GM12878 (cell line): ENCODE results near the gene EVI5L. TPM values are rescaled to one million over a fixed set of nuclear protein-coding genes. Genes with fewer than 3 reads are reported as not detected.

Experiments used
- CREM ChIP-seq: IDR thresholded peaks from 2 replicates; pipeline ENCODE4 v1.6.1; 2014; ENCODE audit warnings: antibody characterized with exemption, low read depth
- MTA3 ChIP-seq: IDR thresholded peaks from 2 replicates; pipeline ENCODE4 v1.6.1; 2012; ENCODE audit warnings: low read length, inconsistent platforms, borderline replicate concordance
- PAX5 ChIP-seq: IDR thresholded peaks from 2 replicates; pipeline ENCODE4 v1.6.1; 2011; ENCODE audit warnings: low read depth, low read length, borderline replicate concordance
- POLR2AphosphoS5 ChIP-seq: IDR thresholded peaks from 2 replicates; pipeline ENCODE4 v1.6.1; 2011; ENCODE audit warnings: mild to moderate bottlenecking, low read length, inconsistent platforms
- STAT3 ChIP-seq: IDR thresholded peaks from 2 replicates; pipeline ENCODE4 v1.6.1; 2011; ENCODE audit warnings: low read depth, low read length, improper control_type of control experiment
- polyA plus RNA-seq, 11 experiments: library from polyadenylated mRNA; depleted of rRNA in 4 of 11; unstranded in 6 of 11; stranded (reverse) in 5 of 11; fragments of >200 nt; fragmentation: Nextera tagmentation in 4 of 11; fragmentation: Illumina TruSeq in 1 of 11; extraction: Ambion mirVana in 4 of 11; extraction: Trizol in 1 of 11; gene quantifications; 1 replicate in 1 of 11; 2 replicates in 10 of 11; pipeline versions ENCODE4 v1.2.1 to v1.2.3, GENCODE V29; 2011 to 2016; ENCODE audit warnings: inconsistent platforms in 2 of 11, missing spikeins in 2 of 11, low read depth in 1 of 11
- total RNA-seq, 4 experiments: library from RNA; depleted of rRNA in 3 of 4; stranded (reverse); fragments of >200 nt in 3 of 4; fragmentation: Illumina TruSeq in 1 of 4; extraction: Trizol in 1 of 4; gene quantifications; 2 replicates each; pipeline versions ENCODE4 v1.2.1 to v1.2.3, GENCODE V29; 2013 to 2021
- TF ChIP-seq, protein P1 (sequence below): IDR thresholded peaks from 2 replicates; pipeline ENCODE4 v1.6.1; 2011; ENCODE audit warnings: borderline replicate concordance, low read depth, mild to moderate bottlenecking, moderate library complexity, mixed read lengths, low read length; ENCODE audit not compliant: insufficient read depth; ENCODE audit errors: extremely low read length
- TF ChIP-seq, protein P2 (sequence below): fragments of 450-650 bp; IDR thresholded peaks from 2 replicates; pipeline ENCODE4 v1.6.1; 2017; ENCODE audit warnings: antibody characterized with exemption, mild to moderate bottlenecking, moderate library complexity
- TF ChIP-seq, protein P3 (sequence below): fragments of 450-650 bp; formaldehyde crosslinking; IDR thresholded peaks from 2 replicates; pipeline ENCODE4 v1.5.0; 2022; ENCODE audit warnings: mild to moderate bottlenecking, missing genetic modification characterization

EVI5L gene
- total and polyA plus RNA-seq, 10 of the 15 experiments (the other 5 are each of a cell fraction or from before 2014, with no cell fraction given): 0.23 to 13.8 (median 5.0) TPM

DNA sequence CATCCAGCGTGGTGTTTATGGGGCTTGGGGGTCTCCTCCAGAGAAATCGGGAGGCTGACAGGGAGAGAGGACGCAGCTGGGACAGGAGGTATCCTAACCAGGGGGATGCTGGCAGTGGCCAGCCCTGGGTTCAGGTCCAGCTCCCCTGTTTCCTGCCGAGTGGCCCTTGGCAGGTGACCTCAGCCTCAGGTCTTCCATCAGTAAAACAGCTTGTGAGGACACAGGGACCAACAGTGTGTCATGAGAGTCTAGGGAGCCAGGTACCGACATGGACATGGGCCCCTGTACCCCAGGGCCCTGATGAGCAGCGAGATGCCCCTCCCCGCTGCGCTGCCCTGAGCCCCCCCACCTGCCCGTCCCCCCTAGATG is 19.6 kb downstream of the EVI5L start (continued):
- TF ChIP-seq, protein P1, sequence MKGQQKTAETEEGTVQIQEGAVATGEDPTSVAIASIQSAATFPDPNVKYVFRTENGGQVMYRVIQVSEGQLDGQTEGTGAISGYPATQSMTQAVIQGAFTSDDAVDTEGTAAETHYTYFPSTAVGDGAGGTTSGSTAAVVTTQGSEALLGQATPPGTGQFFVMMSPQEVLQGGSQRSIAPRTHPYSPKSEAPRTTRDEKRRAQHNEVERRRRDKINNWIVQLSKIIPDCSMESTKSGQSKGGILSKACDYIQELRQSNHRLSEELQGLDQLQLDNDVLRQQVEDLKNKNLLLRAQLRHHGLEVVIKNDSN: no peak
- TF ChIP-seq, protein P2, sequence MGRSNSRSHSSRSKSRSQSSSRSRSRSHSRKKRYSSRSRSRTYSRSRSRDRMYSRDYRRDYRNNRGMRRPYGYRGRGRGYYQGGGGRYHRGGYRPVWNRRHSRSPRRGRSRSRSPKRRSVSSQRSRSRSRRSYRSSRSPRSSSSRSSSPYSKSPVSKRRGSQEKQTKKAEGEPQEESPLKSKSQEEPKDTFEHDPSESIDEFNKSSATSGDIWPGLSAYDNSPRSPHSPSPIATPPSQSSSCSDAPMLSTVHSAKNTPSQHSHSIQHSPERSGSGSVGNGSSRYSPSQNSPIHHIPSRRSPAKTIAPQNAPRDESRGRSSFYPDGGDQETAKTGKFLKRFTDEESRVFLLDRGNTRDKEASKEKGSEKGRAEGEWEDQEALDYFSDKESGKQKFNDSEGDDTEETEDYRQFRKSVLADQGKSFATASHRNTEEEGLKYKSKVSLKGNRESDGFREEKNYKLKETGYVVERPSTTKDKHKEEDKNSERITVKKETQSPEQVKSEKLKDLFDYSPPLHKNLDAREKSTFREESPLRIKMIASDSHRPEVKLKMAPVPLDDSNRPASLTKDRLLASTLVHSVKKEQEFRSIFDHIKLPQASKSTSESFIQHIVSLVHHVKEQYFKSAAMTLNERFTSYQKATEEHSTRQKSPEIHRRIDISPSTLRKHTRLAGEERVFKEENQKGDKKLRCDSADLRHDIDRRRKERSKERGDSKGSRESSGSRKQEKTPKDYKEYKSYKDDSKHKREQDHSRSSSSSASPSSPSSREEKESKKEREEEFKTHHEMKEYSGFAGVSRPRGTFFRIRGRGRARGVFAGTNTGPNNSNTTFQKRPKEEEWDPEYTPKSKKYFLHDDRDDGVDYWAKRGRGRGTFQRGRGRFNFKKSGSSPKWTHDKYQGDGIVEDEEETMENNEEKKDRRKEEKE: no peak
- TF ChIP-seq PAX5 (no peak), MTA3 (no peak), STAT3 (no peak), CREM (no peak), POLR2AphosphoS5 (no peak)
- TF ChIP-seq, protein P3, sequence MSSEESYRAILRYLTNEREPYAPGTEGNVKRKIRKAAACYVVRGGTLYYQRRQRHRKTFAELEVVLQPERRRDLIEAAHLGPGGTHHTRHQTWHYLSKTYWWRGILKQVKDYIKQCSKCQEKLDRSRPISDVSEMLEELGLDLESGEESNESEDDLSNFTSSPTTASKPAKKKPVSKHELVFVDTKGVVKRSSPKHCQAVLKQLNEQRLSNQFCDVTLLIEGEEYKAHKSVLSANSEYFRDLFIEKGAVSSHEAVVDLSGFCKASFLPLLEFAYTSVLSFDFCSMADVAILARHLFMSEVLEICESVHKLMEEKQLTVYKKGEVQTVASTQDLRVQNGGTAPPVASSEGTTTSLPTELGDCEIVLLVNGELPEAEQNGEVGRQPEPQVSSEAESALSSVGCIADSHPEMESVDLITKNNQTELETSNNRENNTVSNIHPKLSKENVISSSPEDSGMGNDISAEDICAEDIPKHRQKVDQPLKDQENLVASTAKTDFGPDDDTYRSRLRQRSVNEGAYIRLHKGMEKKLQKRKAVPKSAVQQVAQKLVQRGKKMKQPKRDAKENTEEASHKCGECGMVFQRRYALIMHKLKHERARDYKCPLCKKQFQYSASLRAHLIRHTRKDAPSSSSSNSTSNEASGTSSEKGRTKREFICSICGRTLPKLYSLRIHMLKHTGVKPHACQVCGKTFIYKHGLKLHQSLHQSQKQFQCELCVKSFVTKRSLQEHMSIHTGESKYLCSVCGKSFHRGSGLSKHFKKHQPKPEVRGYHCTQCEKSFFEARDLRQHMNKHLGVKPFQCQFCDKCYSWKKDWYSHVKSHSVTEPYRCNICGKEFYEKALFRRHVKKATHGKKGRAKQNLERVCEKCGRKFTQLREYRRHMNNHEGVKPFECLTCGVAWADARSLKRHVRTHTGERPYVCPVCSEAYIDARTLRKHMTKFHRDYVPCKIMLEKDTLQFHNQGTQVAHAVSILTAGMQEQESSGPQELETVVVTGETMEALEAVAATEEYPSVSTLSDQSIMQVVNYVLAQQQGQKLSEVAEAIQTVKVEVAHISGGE: no peak
- TF ChIP-seq, all 136 proteins: peak for 0
